Panc1 (cell line): ENCODE measurements around the gene KIRREL3. TPM values are rescaled to one million over a fixed set of nuclear protein-coding genes. Genes with fewer than 3 reads are reported as not detected.

ENCODE experiments used
- ATAC-seq: fragments of 200-7000 bp; cut with Tn5 transposase; 2 replicates; pipeline ENCODE4 v1.9.1; 2020; ENCODE audit warnings: mild to moderate bottlenecking, moderate library complexity
- BruUV-seq: library from RNA; stranded (reverse); fragments of 400-500 nt; replicated peaks from 2 replicates; lab custom pipeline; 2021; lab: Mats Ljungman, UMichigan
- CTCF ChIA-PET: fragments of 300-600 bp; sonication (Branson Sonifier 250); formaldehyde crosslinking; loops from one replicate; lab custom pipeline; 2022; ENCODE audit warnings: antibody characterized with exemption; lab: Charles Lee
- POLR2A ChIA-PET: fragments of 300-600 bp; sonication (Branson Sonifier 250); formaldehyde crosslinking; loops from one replicate; lab custom pipeline; 2022; ENCODE audit warnings: antibody characterized with exemption; lab: Charles Lee
- DNase-seq: peaks from one replicate; pipeline ENCODE4 v3.0.0-alpha.2; 2010; ENCODE audit warnings: low read depth, low spot score
- H3K27ac ChIP-seq: 2 replicates; pipeline ENCODE4 v1.5.1; 2011; ENCODE audit warnings: mild to moderate bottlenecking, low read length, inconsistent platforms
- H3K27me3 ChIP-seq: fragments of 200-500 bp; sonication (Bioruptor generic); 2 replicates; pipeline ENCODE4 v1.6.0; 2014; ENCODE audit warnings: low read length, inconsistent platforms; ENCODE audit not compliant: control insufficient read depth, insufficient read depth
- H3K36me3 ChIP-seq: fragments of 200-500 bp; sonication (Bioruptor generic); 2 replicates; pipeline ENCODE4 v1.5.1; 2014; ENCODE audit warnings: inconsistent platforms, mild to moderate bottlenecking, low read length, moderate library complexity; ENCODE audit not compliant: control insufficient read depth, insufficient read depth
- H3K4me1 ChIP-seq: 2 replicates; pipeline ENCODE4 v1.5.1; 2011; ENCODE audit warnings: inconsistent platforms, mild to moderate bottlenecking, low read length, moderate library complexity; ENCODE audit not compliant: control insufficient read depth, insufficient read depth
- H3K4me3 ChIP-seq, 2 experiments: 2 replicates each; pipeline ENCODE4 v1.5.1; 2011 to 2012; ENCODE audit warnings: low read depth in 2 of 2, low read length in 2 of 2, mild to moderate bottlenecking in 2 of 2, inconsistent platforms in 1 of 2, moderate library complexity in 1 of 2
- H3K9me3 ChIP-seq: fragments of 200-500 bp; sonication (Bioruptor generic); 2 replicates; pipeline ENCODE4 v1.5.1; 2014; ENCODE audit warnings: low read depth, mild to moderate bottlenecking, inconsistent platforms, low read length, moderate library complexity; ENCODE audit not compliant: control insufficient read depth, insufficient read depth
- CTCF ChIP-seq: fragments of 450-650 bp; IDR thresholded peaks from 2 replicates; pipeline ENCODE4 v1.5.1; 2017; ENCODE audit warnings: mild to moderate bottlenecking
- POLR2AphosphoS5 ChIP-seq: IDR thresholded peaks from 2 replicates; pipeline ENCODE4 v1.6.1; 2012; ENCODE audit warnings: mild to moderate bottlenecking, low read depth, low read length, moderate library complexity
- REST ChIP-seq, 2 experiments: IDR thresholded peaks; 2 replicates each; pipeline ENCODE4 v1.6.1; 2011 to 2012; ENCODE audit warnings: low read depth in 2 of 2, control low read depth in 1 of 2, low read length in 1 of 2, mild to moderate bottlenecking in 1 of 2, moderate library complexity in 1 of 2; ENCODE audit not compliant: insufficient read depth in 1 of 2
- SIN3A ChIP-seq: IDR thresholded peaks from 2 replicates; pipeline ENCODE4 v1.6.1; 2012; ENCODE audit warnings: low read depth, mild to moderate bottlenecking, low read length, moderate library complexity, borderline replicate concordance; ENCODE audit not compliant: insufficient read depth
- TCF7L2 ChIP-seq: IDR thresholded peaks from 2 replicates; pipeline ENCODE4 v1.6.1; 2011; ENCODE audit warnings: mild to moderate bottlenecking, low read depth, low read length, inconsistent platforms
- in situ Hi-C: cut with HindIII; loops from 2 replicates; pipeline ENCODE4 v1.10.0; 2016; ENCODE audit warnings: low sequenced_read_pairs, low pct_unique_long_range_greater_than_20kb
- intact Hi-C: fragments of 100-400 bp; cut with micrococcal nuclease; formaldehyde crosslinking; loops from one replicate; pipeline ENCODE4 v1.10.0; 2022; ENCODE audit not compliant: unreplicated experiment
- total RNA-seq: library from RNA; stranded (reverse); gene quantifications from one replicate; pipeline ENCODE4 v1.2.1, GENCODE V29; 2021; ENCODE audit not compliant: unreplicated experiment

KIRREL3 gene
- total RNA-seq, 1 experiment from 2014 or later = 0.36 TPM

- CTCF ChIA-PET = no interaction called here
These were observed 265.8 kb downstream of the KIRREL3 start for GRCh38 chr11:126734752-126735151.

GRCh38 chr11:126733685-126734084 lies 266.9 kb downstream of the KIRREL3 start:
- CTCF ChIA-PET = no interaction called here
- Histone ChIP-seq H3K9me3 (no peaks in the 10 kb centered on the region), H3K4me3 (no peak overlapping the region), H3K27me3 (peaks cover 18% of the 10 kb centered on the region), H3K27ac (no peak overlapping the region), H3K36me3 (no peaks in the 10 kb centered on the region), H3K4me1 (no peaks in the 10 kb centered on the region)
- no peak for TF ChIP-seq CTCF
- no peak for TF ChIP-seq SIN3A
- no peak for TF ChIP-seq POLR2AphosphoS5
- TF ChIP-seq TCF7L2 = no peak
- no peak for TF ChIP-seq REST (IDR thresholded peaks at IDR 0.05; ENCODE audit: insufficient read depth in 1 of 2, low read depth in 2 of 2, low read length in 1 of 2)
- ATAC-seq (no peak), DNase-seq (no peak)
- POLR2A ChIA-PET = no interaction called here
- intact Hi-C loops = no loop called here
- no TSS peak for BruUV-seq
- in situ Hi-C loops = no loop called here

More at GRCh38 chr11:126734752-126735151, 265.8 kb downstream of the KIRREL3 start:
- no peak for DNase-seq
- no peak overlapping the region for H3K4me3 ChIP-seq
- no peak for TF ChIP-seq SIN3A
- TF ChIP-seq TCF7L2 = no peak
- TF ChIP-seq CTCF = no peak
- no peak for TF ChIP-seq REST (IDR thresholded peaks at IDR 0.05; ENCODE audit: insufficient read depth in 1 of 2, low read depth in 2 of 2, low read length in 1 of 2)
- no peak for TF ChIP-seq POLR2AphosphoS5
- H3K4me1 ChIP-seq = no peaks in the 10 kb centered on the region
- POLR2A ChIA-PET = no interaction called here
- intact Hi-C loops = no loop called here
- H3K27ac ChIP-seq = no peak overlapping the region
- H3K36me3 ChIP-seq = no peaks in the 10 kb centered on the region
- no peak for ATAC-seq
- in situ Hi-C loops = no loop called here
- peaks cover 19% of the 10 kb centered on the region for H3K27me3 ChIP-seq
- H3K9me3 ChIP-seq = no peaks in the 10 kb centered on the region
- no TSS peak for BruUV-seq
